ENCODE results near the gene CBLC.

Gene CBLC, protein sequence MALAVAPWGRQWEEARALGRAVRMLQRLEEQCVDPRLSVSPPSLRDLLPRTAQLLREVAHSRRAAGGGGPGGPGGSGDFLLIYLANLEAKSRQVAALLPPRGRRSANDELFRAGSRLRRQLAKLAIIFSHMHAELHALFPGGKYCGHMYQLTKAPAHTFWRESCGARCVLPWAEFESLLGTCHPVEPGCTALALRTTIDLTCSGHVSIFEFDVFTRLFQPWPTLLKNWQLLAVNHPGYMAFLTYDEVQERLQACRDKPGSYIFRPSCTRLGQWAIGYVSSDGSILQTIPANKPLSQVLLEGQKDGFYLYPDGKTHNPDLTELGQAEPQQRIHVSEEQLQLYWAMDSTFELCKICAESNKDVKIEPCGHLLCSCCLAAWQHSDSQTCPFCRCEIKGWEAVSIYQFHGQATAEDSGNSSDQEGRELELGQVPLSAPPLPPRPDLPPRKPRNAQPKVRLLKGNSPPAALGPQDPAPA

DNA sequence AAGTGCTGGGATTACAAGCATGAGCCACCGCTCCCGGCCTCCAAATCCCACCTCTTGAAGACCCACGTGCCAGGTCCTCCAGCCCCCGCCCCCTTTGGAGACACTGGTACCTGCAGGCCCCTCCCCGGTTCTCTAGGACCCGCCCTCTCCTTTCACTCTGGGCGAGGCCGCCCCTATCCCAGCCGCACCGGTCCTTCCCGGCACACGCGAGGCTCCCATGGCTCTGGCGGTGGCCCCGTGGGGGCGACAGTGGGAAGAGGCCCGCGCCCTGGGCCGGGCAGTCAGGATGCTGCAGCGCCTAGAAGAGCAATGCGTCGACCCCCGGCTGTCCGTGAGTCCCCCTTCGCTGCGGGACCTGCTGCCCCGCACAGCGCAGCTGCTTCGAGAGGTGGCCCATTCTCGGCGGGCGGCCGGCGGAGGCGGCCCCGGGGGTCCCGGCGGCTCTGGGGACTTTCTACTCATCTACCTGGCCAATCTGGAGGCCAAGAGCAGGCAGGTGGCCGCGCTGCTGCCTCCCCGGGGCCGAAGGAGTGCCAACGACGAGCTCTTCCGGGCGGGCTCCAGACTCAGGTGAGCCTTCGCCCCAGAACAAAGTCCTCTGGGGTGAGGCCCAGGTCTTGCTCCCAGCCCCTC is at the start of gene CBLC:
TSS of gene CBLC (plus strand) at position 176 of the 633 bp plus-strand sequence. CDS start at position 218, 42 bp downstream.
- DNase-seq, result no peak

DNA sequence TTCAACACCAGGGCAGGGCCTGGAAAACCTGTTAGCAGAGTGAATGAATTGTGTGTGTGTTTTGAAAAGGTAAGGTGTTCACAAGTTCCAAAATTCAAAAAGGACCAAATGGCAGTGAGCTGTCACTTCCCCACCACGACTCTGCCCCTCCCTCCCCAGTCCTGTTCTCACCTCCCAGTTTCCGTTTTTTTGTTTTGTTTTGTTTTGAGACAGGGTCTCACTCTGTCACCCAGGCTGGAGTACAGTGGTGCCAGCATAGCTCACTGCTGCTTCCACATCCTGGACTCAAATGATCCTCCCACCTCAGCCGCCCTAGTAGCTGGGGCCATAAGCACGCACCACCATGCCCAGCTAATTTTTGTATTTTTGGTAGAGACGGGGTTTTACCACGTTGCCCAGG is 49.5 kb upstream of the CBLC start:
- DNase-seq, result no peak

DNA sequence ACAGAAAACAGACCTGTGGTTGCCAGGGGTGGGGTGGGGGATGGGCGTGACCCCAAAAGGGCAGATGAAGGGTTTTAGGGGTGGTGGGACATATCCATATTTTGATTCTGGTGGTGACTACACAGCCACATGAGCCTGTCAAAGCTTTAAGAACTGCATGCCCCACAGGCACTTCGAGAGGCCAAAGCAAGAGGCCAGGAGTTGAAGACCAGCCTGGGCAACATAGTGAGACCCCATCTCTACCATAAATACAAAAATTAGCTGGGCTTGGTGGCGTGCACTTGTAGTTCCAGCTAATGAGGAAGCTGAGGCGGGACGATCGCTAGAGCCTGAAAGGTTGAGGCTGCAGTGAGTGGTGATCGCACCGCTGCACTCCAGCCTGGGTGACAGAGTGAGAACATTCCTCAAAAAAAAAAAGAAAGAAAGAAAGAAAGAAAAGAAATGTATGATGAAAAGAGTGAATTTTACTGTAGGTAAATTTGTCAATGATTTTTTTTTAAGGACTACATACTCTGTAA is 48.1 kb upstream of the CBLC start:
- DNase-seq, result no peak

DNA sequence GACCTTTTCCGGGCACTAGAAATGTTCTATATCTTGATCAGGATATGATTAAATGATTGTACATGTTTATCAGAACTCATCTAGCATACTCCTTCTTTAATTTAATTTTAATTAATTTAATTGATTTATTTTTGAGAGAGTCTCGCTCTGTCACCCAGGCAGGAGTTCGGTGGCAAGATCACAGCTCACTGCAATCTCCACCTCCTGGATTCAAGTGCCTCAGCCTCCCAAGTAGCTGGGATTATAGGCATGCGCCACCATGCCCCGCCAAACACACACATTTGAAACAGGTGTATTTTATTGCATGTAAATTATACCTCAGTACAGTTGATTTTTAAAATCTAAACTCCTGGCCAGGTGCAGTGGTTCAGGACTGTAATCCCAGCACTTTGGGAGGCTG is 46.6 kb upstream of the CBLC start:
- DNase-seq, result no peak

DNA sequence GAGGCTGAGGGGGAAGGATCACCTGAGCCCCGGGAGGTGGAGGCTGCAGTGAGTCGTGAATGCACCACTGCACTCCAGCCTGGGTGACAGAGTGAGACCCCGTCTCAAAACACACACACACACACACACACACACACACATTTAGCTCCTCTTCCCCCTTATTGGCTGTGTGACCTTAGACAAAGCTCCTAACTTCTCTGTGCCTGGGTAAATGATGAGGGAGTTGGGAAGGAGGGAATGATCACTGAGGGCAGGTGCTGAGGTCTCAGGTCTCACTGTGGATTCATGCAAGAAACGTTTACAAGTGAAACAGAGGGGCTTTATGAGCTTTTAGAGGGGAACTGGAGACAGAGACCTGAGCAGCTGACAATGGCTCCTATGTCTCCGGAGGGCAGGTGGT is 46.1 kb upstream of the CBLC start:
- no peak for DNase-seq

DNA sequence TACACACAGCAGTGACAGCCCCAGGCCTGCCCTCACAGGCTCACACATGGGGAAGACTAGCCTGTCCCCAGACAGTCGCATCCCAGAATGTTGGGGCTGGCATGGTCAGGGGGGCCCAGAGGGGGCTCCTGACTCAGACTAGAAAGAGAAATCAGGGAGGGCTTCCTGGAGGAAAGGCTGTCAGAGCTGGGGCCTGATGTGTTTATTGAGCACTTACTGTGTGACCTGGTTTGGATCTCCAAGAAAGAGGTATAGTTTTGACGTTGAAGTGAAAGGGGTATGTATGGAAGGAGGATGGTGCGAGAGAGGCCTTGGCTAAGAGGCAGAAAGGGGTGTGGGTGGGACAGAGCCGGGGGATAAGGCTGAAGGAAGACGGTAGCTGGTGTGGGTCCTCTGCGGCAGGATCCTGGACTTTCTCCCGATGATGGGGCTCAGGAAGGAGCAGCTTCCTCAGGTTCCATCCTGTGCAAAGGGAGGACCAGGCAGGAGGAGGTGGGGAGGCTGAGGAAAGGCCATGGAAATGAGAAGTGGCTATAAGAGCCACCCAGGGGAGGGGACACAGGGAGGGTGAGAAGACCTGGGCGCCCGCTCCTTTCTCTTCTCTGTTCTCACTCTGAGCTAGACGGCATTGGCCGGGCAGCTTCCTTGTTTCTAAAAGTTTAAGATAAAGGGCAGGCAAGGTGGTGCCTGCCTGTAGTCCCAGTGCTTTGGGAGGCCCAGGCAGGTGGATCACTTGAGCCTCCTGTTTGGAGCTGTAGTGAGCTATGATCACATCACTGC is 45.3 kb upstream of the CBLC start:
- no peak for DNase-seq

DNA sequence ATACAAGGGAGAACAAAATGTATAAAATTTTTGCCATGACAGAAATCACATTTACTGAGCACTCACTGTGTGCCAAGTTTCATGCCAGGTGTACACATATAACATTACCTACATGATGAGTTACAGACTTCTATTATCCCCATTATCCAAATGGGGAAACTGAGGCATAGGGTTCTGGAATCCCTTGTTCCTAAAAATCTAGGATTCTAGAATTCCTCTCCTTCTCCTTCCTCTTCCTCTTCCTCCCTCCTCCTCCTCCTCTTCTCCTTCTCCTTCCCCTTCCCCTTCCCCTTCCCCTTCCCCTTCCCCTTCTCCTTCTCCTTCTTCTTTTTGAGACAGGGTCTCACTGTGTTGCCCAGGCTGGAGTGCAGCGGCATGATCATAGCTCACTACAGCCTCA is 43.3 kb upstream of the CBLC start:
- no peak for DNase-seq

DNA sequence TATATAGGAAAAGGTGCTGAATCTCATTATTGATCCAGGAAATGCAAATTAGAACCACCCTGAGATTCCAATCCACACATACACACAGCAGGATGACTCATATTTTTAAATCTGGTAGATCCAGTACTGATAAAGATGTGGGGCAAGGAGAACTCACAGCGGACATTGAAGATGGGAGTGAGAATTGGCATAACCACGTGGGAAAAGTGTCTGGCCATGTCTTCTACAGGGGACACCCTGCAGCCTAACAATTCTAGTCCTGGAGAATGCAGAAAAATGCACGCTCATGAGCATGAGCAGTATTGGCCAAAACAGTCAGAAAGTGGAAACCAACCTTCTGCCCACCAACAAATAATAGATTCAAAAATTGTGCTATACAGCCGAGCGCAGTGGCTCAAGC is 42.7 kb upstream of the CBLC start:
- DNase-seq, result no peak

DNA sequence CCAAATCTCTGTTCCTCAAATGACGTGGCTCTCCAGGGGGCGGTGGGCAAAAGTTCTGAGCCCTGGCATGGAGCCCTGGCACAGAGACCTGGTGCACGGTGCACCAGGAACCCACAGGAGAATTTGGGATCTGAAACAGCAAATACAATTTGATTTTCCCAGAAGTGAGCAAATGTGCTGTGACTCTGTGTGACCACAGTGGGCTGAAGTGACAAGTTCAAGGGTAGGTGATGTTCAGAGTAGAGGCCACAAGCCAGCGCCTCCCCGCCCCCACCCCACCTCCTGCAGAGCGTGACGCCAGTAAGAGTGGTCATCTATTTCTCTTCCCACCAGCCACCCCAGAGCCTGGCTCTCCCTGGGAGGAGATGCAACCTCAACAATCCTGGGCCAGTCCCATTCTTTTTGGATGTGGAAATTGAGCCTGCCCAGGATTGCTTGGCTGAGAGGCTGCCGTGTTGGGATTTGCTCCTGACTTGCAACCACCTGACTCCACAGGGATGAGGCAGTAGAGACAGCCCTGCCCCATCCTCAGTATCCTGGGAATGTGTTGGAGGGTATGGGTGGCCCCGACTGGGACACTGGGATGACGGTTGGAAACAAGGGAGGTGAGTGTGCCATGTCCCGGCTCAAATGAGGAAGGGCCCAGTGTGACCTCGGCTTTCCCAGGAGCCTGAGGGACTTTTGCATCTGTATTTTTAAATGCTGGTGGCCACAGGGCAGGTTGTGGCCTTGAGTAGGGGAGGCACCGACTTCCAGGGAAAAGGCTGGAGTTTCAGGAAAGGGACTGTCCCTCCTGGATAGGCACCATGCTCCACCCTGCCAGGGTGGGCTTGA is 40.2 kb upstream of the CBLC start:
- DNase-seq, result no peak

DNA sequence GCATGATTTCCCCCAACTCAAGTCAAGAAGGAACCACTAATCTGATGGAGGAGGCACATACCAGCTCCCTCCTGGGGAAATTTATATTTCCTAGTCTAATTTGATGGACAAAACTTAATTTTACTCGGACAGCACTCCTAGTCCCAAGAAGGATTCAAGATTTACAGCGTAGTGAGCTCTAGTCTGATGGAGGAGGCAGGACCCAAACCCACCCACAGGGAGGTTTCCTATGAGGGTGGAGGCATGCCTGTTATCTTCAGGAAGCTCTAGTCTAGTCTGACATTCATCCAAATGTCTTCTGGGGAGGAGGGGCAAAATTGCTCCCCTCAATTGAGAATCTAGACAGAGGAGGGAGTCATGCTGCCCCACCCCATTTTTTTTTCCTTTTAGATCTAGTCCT is 39.6 kb upstream of the CBLC start:
- no peak for DNase-seq

DNA sequence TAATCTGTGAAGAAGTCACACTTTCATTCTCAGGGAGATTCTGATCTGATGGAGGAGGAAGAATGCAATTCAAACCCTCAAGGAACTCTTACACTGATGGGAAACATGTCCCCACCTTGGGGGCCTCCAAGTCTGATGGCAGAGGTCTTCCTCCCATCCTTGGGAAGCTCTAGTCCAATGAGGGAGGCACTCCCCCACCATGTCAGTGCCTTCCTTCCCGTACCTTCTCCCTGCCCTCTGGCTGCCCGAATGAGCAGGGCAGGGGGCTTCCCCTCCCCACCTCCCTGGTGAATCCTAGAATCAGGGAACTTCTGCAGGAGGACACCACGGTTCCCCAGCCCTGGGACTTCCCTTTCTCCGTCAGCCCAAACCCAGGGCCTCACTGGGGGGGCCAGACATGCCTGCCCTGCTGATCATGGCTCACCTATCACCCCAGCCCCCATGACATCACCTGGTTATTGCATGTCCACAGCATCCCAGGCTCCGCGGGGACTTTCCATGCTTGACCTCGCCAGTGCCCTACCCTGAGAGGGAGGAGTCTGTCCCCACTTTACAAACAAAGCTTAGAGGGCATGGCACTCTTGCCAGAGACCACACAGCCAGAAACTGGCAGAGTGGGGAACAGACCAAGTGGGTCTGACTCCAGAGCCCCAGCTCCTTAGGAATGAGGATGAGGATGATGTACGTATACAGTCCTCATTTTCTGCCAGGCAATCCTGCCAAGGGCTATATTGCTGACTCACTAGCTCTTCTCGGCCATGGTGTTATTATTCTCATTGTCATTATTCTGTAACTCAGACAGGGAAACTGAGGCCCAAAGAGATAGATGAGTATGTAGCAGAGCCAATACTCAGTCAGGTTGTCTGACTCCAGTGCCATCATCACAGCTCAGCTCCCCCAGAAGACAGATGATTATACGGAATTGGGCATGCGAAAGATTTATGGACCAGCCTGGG is 38.8 kb upstream of the CBLC start:
- no peak for DNase-seq

DNA sequence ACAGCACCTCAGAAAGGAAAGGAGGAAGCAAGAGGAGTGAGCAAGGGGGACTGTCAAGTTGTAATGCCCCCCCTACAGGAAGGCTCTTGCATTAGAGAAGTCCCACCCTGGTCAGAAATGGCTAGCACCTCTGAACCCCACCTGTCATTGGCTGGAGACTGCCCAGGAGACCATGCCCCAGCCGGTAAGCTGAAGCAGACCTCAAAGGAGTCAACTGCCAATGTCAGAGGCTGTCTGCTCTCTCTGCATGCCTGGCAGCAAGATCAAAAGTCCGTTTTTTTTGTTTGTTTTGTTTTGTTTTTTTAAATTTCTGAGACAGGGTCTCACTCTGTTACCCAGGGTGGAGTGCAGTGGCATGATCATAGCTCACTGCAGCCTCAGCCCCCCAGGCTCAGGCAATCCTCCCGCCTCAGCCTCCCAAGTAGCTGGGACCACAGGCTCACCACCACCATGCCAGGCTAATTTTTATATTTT is 37.3 kb upstream of the CBLC start:
- no peak for DNase-seq

DNA sequence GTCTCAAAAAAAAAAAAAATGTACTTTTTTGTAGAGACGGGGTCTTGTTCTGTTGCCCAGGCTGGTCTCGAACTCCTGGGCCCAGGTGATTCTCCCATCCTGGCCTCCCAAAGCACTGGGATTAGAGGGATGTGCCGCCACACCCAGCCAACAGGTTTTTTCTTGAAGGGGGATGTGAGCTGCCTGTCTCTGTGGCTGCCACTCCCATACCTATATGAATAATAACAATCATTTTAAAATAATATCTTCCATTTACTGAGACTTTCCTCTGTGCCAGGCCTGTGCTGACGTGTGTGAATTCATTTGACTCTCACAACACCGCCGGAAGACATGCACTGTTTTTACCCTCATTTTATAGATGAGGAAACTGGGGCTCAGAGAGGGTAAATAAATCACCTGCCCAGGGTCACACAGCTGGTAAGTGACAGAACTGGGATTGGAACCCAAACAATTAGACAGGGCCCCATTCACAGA is 36.4 kb upstream of the CBLC start:
- no peak for DNase-seq

DNA sequence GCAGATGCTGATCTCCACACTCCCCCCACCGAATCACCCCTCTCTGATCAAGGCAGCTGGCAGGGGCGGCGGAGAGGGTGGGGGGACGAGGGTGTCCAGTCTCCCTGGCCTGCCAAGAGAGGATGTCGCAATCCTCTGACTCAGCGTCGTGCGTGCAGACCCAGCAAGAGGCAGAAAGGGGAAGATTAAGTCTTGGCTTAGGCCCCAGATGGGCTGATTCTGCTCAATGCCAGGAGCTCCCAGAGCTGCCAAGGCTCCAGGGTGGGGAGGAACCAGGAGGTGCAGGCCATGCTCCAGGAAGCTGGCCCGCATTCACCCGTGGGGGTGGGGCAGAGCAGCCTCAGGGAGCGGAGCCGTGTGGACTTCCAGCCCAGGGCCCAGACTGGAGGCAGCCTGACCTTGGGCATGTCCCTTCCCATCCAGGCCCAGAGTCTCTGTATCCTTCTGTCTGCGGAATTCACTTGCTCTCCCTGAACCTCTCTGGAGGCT is 35.8 kb upstream of the CBLC start:
- DNase-seq, result peak; percentile 90

DNA sequence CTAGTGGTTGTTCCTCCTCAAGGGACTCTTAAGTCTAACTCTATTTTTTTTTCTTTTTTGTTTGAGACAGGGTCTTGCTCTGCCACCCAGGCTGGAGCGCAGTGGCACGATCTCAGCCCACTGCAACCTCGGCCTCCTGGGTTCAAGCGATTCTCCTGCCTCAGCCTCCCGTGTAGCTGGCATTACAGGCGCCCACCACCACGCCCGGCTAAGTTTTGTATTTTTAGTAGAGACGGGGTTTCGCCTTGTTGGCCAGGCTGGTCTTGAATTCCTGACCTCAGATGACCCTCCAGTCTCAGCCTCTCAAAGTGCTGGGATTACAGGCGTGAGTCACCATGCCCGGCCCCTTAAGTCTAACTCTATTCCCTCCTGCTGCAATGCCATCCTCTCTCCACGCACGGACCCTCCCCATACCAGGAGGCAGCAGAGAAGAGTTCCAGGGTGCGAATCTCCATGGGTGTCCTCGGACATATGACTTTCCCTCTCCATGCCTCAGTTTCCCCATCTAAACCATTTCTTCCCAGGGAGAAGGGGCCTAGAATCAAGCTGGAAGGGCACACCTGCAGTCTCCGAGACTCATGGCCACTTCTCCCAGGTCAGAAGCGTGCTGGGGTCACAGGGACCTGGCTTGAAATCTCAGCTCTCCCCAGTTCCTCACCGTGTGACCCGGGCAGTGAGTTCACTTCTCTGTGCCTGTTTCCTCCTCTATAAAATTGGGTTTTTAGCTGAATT is 35.2 kb upstream of the CBLC start:
- no peak for DNase-seq

DNA sequence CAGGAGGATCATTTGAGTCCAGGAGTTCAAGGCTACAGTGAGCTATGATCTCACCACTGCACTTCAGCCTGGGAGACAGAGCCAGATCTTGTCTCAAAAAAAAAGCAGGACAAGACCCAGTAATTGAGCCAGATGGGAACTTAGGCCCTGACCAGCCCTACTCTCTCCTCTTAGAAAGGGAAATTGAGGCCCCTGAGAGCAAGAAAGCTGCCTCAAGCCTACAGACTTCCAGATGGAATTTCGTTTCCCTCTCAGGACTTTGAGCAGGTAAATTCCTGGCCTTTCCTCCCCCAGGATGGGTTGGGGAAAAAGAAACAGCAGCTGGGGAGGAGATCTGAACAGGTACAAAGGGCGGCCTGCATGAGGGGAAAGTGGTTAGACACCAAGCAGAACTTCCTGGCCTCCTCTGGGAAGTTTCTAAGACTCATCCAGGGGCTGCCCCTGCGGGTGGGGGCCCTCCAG is 32.8 kb upstream of the CBLC start:
- no peak for DNase-seq

DNA sequence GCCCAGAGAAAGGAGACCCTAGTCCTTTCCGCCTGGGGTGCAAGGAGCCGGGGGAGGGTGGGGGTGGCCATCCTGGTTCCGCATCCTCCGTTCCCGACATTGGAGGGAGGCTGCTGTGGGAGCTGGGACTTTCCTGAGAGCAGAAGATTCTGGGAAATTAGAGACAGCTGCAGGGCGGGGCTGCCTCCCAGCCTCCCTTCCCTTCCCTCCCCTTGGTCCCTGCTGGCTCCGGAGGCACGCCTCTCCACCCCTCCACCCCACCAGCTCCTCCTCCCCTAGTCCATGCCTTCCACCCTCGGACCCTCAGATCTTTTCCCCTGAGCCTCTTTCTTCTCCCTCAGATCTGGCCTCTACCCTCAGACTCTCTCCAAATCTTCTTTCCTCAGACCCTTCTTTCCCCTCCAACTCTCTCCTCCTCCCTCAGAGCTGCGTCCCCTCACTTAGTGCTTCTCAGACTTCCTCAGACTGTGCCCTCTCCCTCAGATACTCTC is 32.3 kb upstream of the CBLC start:
- DNase-seq, result peak; percentile 23

DNA sequence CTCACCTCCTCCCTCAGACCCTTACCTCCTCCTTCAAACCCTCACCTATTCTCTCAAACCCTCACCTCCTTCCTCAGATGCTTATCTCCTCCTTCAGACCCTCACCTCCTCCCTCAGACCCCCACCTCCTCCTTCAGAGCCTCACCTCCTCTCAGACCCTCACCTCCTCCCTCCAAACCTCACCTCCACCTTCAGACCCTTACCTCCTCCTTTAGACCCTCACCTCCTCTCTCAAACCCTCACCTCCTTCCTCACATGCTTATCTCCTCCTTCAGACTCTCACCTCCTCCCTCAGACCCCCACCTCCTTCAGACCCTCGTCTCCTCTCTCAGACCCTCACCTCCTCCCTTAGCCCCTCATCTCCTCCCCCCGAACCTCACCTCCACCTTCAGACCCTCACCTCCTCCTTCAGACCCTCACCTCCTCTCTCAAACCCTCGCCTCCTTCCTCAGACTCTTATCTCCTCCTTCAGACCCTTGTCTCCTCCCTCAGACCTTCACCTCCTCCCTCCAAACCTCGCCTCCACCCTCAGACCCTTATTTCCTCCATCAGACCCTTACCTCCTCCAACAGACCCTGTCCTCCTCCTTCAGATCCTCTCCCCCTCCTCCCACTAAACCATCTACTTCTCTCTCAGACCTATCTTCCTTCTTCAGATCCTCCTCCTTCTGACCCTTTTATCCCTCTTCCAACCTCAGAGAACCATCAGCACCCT is 31.6 kb upstream of the CBLC start:
- DNase-seq, result no peak

DNA sequence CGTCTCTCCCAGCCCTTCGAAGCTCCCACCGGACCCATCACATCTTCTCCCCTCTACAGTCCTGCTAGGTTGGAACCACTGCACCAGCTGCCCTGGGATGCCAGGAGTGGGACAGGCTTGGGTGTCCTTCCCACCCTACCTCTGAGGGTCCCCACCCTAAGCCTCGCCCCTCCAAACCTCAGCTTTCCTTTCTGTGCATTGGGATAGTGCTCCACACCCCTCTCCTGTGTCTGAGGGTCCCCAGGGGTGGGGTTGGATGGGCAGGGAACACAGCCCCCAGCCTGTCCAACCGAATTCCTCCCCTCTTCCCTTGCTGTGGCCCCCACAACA is 31.1 kb upstream of the CBLC start:
- no peak for DNase-seq

Data from DMS 273 treated with DMSO at 0.1 percent for 48 hours (cell line).